Pancreas (tissue), 10 donors: ENCODE data around the gene PRDM16. TPM values are rescaled to one million over a fixed set of nuclear protein-coding genes. Genes with fewer than 3 reads are reported as not detected.
"Not testable (repeated sequence)": the region's sequence is repeated elsewhere in the genome, so short reads cannot be mapped to it uniquely, and the experiment has no call there.

Source experiments
- ATAC-seq, 4 donors: fragments of 200-7000 bp; cut with Tn5 transposase; one replicate each; pipeline versions ENCODE4 v1.8.0 to v1.9.1; 2020; ENCODE audit warnings: mild to moderate bottlenecking in 4 of 4, moderate library complexity in 4 of 4
- DNase-seq, 6 donors: peaks; one replicate each; pipeline ENCODE4 v3.0.0-alpha.2; 2020
- FAIRE-seq: peaks from 2 replicates; lab custom pipeline; 2012; peaks lifted over from hg19 to GRCh38; lab: Jason Lieb, UNC
- H3K27ac ChIP-seq, 4 donors: fragments of 200-600 bp; sonication (generic); 1 replicate in 3 of 4; 2 replicates in 1 of 4; pipeline versions ENCODE4 v1.5.0 to v1.8.0; 2020
- H3K27me3 ChIP-seq, 4 donors: fragments of 200-600 bp; one replicate each; pipeline ENCODE4 v1.8.0; 2021
- H3K36me3 ChIP-seq, 3 donors: fragments of 200-600 bp; sonication (generic) in 1 of 3; one replicate each; pipeline versions ENCODE4 v1.5.0 to v1.8.0; 2020 to 2021
- H3K4me1 ChIP-seq, 3 donors: fragments of 200-600 bp; one replicate each; pipeline ENCODE4 v1.8.0; 2021
- H3K4me3 ChIP-seq, 4 donors: fragments of 200-600 bp; sonication (generic) in 2 of 4; one replicate each; pipeline versions ENCODE4 v1.5.0 to v1.8.0; 2020 to 2021
- H3K9me3 ChIP-seq, 4 donors: fragments of 200-600 bp; one replicate each; pipeline ENCODE4 v1.8.0; 2021
- CTCF ChIP-seq, 4 donors: fragments of 200-600 bp; sonication (generic) in 3 of 4; IDR thresholded peaks; one replicate each; pipeline versions ENCODE4 v1.5.0 to v1.8.0; 2021; ENCODE audit warnings: antibody characterized with exemption in 4 of 4
- WGBS, 2 donors: extraction: QIAGEN DNeasy Blood & Tissue Kit; methylation state at CpG; one replicate each; pipeline ENCODE4 v1.1.7; 2013; 5-methylcytosine and 5-hydroxymethylcytosine counted together
- intact Hi-C, 3 donors: fragments of 100-400 bp; cut with DNase I; formaldehyde crosslinking; loops; one replicate each; pipeline versions ENCODE4 v1.11.1 to v1.14.2; 2022
- polyA plus RNA-seq, 2 donors: library from polyadenylated mRNA; stranded (reverse); fragments of 200-250 nt; gene quantifications; one replicate each; pipeline ENCODE4 v1.2.3, GENCODE V29; 2013
- total RNA-seq, 6 donors: library from RNA; stranded (reverse); fragmentation: NEBNext Ultra II Directional in 4 of 6; extraction: Animal tissue kit (Norgen Biotek cat#: 25700) in 4 of 6; gene quantifications; one replicate each; pipeline versions ENCODE4 v1.2.1 to v1.2.4, GENCODE V29; 2021 to 2023
- donor health status: healthy with polysubstance abuse.
- donor health status: DM: no; HTN: no; CAD: no; lungs with moderate emphysema.
- donor health status: DM: no; HTN: no; CAD: no.
- donor health status: control.
- donor health status: control.
- donor health status: Bipolar disorder and iron deficiency.
- donor health status: DM: yes; HTN: yes; CAD: no.
- donor health status: DM: no; HTN: no; CAD: no.
- donor health status: DM: no; HTN: no; CAD: no.
- donor health status: DM: yes; HTN: yes; CAD: no.

The PRDM16 gene
- total and polyA plus RNA-seq, 8 donors = 6.6 to 19.2 (median 14.9) TPM

- ATAC-seq = no peak
- intact Hi-C loops = no loop called here
- DNase-seq = peak in 2 of 6 donors; percentile 15 to 42
- 93 to 94% methylated on average over 14 to 15 of the region's 15 CpGs for WGBS, 2 donors
- no peak for TF ChIP-seq CTCF (IDR thresholded peaks at IDR 0.05)
- Histone ChIP-seq H3K9me3 (no peaks in the 10 kb centered on the region), H3K27ac (no peak overlapping the region), H3K4me1 (no peaks in the 10 kb centered on the region), H3K27me3 (no peaks in the 10 kb centered on the region), H3K4me3 (no peak overlapping the region), H3K36me3 (no peaks in the 10 kb centered on the region)
- FAIRE-seq = no peak
Observed at GRCh38 chr1:3237570-3237969, 168.6 kb downstream of the PRDM16 start.

DNA sequence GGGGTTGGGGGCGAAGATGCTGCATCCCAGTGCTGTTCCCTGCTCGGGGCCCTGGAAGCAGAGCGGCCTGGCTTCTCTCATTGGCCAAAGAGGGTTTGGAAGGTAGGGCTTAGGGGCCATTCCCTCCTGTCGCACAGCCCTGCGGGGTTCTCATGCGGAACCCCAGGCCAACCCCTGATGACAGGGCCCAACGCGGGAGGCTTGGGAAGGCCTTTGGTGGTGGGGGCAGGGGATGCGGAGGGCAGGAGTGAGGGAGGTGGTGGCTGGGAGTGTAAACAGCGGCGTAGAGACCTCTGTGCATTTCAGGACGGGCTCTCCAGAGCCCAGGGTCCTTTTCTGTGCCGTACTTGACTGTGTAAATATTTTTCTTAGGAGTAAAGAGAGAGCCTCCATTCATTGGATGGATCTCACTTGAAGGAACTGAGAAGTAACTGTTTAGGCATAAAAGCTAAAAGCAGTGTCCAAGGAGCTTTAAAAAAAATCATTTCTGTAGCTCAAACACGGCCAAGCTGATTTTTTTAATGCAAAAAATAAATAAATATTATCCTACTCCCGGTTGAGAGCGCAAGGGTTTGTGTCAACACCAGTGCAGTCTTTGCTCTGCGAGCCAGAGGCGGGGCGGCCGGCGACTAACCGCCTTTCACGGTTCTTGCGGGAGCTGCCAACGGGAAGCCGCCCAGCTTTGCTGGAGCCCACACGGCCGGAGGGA lies 169.1 kb downstream of the PRDM16 start:
- Histone ChIP-seq H3K4me3 (no peak overlapping the region), H3K27me3 (no peaks in the 10 kb centered on the region), H3K4me1 (no peaks in the 10 kb centered on the region), H3K36me3 (no peaks in the 10 kb centered on the region), H3K9me3 (no peaks in the 10 kb centered on the region), H3K27ac (no peak overlapping the region)
- intact Hi-C loops = no loop called here
- 93% methylated on average over 28 of the region's 28 CpGs for WGBS, 2 donors
- ATAC-seq (no peak), FAIRE-seq (no peak), DNase-seq (peak in 1 of 6 donors; percentile 37)
- TF ChIP-seq CTCF (IDR thresholded peaks at IDR 0.05) = no peak

DNA sequence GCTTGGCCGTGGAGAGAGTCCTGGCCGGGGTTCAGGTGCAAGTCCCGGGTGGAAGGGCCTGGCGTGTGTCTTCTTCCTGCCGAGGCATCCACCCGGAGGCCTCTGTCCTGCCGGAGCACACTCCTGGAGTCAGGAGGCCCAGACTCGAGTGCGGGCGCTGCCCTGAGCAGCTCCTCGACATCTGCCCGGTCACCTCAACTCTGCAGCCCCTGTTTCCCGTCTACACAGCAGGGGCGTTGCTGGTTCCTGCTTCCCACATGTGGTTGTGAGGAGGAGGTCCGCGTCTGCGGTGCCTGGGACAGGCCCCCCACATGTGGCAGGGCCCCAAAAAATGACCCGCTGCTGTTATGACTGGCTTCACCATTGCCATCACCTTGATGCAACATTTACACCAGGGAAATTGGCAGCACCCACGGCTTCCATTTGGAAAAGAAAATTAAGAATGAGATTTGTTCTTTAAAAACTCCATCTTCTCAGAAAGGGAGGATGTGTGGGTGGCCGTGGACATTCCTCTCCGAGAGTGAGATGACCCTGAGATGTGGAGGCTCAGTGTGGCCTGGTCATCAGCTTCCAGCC lies 169.8 kb downstream of the PRDM16 start:
- no peak for TF ChIP-seq CTCF (IDR thresholded peaks at IDR 0.05)
- no peaks in the 10 kb centered on the region for H3K36me3 ChIP-seq
- no peak overlapping the region for H3K27ac ChIP-seq
- H3K9me3 ChIP-seq = no peaks in the 10 kb centered on the region
- ATAC-seq (no peak), DNase-seq (peak in 2 of 6 donors; percentile 23 to 45), FAIRE-seq (no peak)
- no peaks in the 10 kb centered on the region for H3K4me1 ChIP-seq
- WGBS, 2 donors = 91 to 94% methylated on average over 21 of the region's 21 CpGs
- intact Hi-C loops = no loop called here
- H3K4me3 ChIP-seq = no peak overlapping the region
- H3K27me3 ChIP-seq = no peaks in the 10 kb centered on the region

DNA sequence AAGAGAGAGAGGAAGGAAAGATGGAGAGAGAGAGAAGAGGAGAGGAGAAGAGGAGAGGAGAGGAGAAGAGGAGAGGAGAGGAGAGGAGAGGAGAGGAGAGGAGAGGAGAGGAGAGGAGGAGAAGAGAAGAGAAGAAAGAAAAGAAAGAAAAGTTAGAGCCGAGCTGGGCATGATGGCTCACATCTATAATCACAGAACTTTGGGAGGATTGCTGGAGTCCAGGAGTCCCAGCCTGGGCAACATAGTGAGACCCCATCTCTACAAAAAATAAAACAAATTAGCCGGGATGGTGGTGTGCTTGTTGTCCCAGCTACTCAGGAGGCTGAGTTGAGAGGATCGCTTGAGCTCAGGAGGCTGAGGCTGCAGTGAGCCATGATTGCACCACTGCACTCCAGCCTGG lies 171.0 kb downstream of the PRDM16 start:
- intact Hi-C loops, ATAC-seq, DNase-seq, H3K27me3 ChIP-seq, FAIRE-seq, H3K27ac ChIP-seq, H3K9me3 ChIP-seq, H3K4me3 ChIP-seq, H3K4me1 ChIP-seq, H3K36me3 ChIP-seq: not testable (repeated sequence)
- WGBS, 2 donors = 91 to 97% methylated on average over 3 of the region's 3 CpGs

DNA sequence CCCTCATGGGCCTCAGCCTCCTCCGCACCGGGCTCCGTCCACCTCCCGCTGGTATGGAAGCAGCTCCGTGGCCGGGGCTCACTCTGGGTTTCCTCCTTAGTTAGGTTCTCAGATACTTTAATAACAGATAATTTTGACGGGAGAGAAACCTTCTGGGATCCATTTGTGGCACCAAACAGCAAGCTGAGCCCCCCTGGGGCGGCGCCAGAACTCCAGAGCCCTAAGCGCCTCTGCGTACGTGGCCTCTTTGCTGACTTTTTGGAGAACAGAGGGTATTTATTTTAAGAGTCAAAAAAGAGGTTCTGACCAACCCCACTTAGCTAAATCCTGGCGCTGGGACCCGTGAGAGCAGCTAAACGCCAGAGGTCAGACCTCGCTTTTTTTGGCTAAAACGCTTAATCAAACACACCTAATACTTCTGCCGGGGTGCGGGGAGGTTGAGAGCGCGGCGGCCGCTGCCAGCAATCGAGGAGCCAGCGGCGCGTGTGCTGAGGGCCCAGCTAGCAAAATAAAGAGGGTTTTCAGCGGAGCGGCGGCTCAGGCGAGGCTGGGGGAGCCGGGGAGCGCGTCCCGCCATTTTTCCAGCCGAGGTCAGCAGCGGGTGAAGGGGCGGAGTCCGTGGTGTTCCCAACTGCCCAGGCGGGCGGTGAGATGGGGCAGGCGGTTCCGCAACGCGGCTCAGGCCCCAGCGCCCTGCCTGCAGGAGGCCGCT lies 171.7 kb downstream of the PRDM16 start:
- no peaks in the 10 kb centered on the region for H3K4me1 ChIP-seq
- FAIRE-seq (no peak), ATAC-seq (no peak), DNase-seq (peak in 2 of 6 donors; percentile 23 to 32)
- no peak overlapping the region for H3K27ac ChIP-seq
- H3K4me3 ChIP-seq = no peak overlapping the region
- H3K36me3 ChIP-seq = no peaks in the 10 kb centered on the region
- no peaks in the 10 kb centered on the region for H3K27me3 ChIP-seq
- WGBS, 2 donors = 88 to 89% methylated on average over 47 of the region's 47 CpGs
- no peaks in the 10 kb centered on the region for H3K9me3 ChIP-seq
- no peak for TF ChIP-seq CTCF (IDR thresholded peaks at IDR 0.05)
- intact Hi-C loops = no loop called here
